Natural killer cell treated with Interleukin-12 subunit alpha and Interleukin-12 subunit beta and Interleukin-15 and Interleukin-18, amount 100 ng/mL, for 72 hours (primary cell): ENCODE results near the gene KDM8. TPM values are rescaled to one million over a fixed set of nuclear protein-coding genes. Genes with fewer than 3 reads are reported as not detected.

Source experiments
- ATAC-seq, 2 donors: fragments of 150-1000 bp; cut with Tn5 transposase in 1 of 2; sonication (Bioruptor Pico), chemical (Tn5 transposase) in 1 of 2; 2 replicates each; pipeline ENCODE4 v1.10.0; 2021
- DNase-seq: peaks from one replicate; pipeline ENCODE4 v3.0.0; 2022; ENCODE audit warnings: low spot score
- H3K27ac Mint-ChIP-seq, 2 donors: 1 replicate in 1 of 2; 2 replicates in 1 of 2; pipeline ENCODE4 v1.8.0; 2022; ENCODE audit warnings: mixed read lengths in 2 of 2, mild to moderate bottlenecking in 1 of 2, moderate library complexity in 1 of 2
- H3K27me3 Mint-ChIP-seq, 2 donors: 1 replicate in 1 of 2; 2 replicates in 1 of 2; pipeline ENCODE4 v1.8.0; 2022; ENCODE audit warnings: mixed read lengths in 2 of 2
- H3K36me3 Mint-ChIP-seq: one replicate; pipeline ENCODE4 v1.8.0; 2022; ENCODE audit warnings: mixed read lengths
- H3K4me1 Mint-ChIP-seq, 2 donors: 1 replicate in 1 of 2; 2 replicates in 1 of 2; pipeline ENCODE4 v1.8.0; 2022; ENCODE audit warnings: low read depth in 2 of 2, mixed read lengths in 2 of 2, mild to moderate bottlenecking in 1 of 2
- H3K4me3 Mint-ChIP-seq: one replicate; pipeline ENCODE4 v1.8.0; 2022; ENCODE audit warnings: mixed read lengths
- H3K9me3 Mint-ChIP-seq: 2 replicates; pipeline ENCODE4 v1.8.0; 2022; ENCODE audit warnings: mixed read lengths
- total RNA-seq, 2 donors: library from RNA; stranded (reverse); gene quantifications; one replicate each; pipeline ENCODE4 v1.2.3, GENCODE V29; 2022

The KDM8 gene
- 10 to 100 TPM in 1 of 2 donors, 1 to 10 TPM in 1; 7.3 to 12.0 TPM for total RNA-seq

DNA sequence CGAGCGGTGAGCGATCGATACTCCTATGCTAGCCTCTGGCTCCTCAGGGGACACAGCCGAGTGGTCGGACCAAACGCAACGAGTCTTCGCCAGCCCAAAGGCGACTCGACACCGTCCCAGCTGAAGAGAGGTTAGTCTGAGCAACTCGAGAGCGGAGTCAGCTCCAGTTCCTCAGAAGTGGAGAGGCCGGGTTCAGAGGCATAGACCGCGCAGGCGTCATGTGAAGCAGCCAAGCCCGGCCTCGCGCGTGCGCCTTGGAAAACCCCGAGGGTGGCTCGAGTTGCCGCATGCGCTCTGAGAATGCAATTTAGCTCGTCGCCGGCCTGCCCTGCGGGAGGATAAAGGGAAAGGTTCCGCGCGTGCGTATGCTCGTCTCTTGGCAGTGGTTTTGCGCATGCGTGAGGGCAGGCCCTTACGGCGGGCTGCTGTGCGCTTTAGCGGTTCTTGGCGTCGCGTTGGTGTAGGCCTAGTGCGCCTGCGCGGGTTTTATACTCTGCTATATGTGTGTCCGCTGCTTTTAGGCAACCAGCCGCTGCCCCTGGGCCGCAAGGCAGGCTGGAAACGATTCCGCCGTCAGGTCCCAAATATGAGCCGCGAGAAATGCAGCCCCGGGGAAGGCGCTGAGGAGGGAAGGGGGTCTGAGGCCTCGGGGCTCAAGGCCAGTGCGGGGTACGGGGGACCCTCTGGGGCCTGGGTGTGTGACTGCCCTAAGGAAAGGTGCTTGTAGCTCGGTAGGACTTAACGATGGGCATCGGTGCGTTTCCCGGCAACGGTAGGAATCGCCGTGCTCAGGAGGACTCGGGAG lies at the start of gene KDM8:
Gene KDM8, plus strand, starts transcription at position 20 of the 805 bp plus-strand sequence. CDS start 6,598 bp downstream, outside the sequence.
- ATAC-seq, result peak; percentile 93 to 94
- Mint-ChIP-seq H3K36me3 (no peaks in the 10 kb centered on the region), H3K4me1 (peaks cover 39 to 49% of the 10 kb centered on the region in 2 donors), H3K27ac (peak within 1 kb of the TSS; percentile 95 to 96), H3K9me3 (peaks cover 3% of the 10 kb centered on the region), H3K4me3 (peak within 1 kb of the TSS; percentile 90), H3K27me3 (no peaks in the 10 kb centered on the region)
- peak; percentile 100 for DNase-seq

GRCh38 chr16:27154705-27155521 lies 48.4 kb upstream of the KDM8 start:
- Mint-ChIP-seq H3K27ac (no peak overlapping the region), H3K36me3 (no peaks in the 10 kb centered on the region), H3K4me1 (peaks cover 7 to 8% of the 10 kb centered on the region in 2 donors), H3K27me3 (no peaks in the 10 kb centered on the region), H3K4me3 (no peak overlapping the region), H3K9me3 (no peaks in the 10 kb centered on the region)
- ATAC-seq (peak; percentile 68 to 78), DNase-seq (peak; percentile 67)

GRCh38 chr16:27156579-27156978 lies 46.7 kb upstream of the KDM8 start:
- no peaks in the 10 kb centered on the region for H3K9me3 Mint-ChIP-seq
- no peak for ATAC-seq
- H3K27ac Mint-ChIP-seq, result no peak overlapping the region
- no peak overlapping the region for H3K4me3 Mint-ChIP-seq
- DNase-seq, result no peak
- no peaks in the 10 kb centered on the region for H3K36me3 Mint-ChIP-seq
- H3K4me1 Mint-ChIP-seq, result peaks cover 7 to 8% of the 10 kb centered on the region in 2 donors
- H3K27me3 Mint-ChIP-seq, result no peaks in the 10 kb centered on the region

DNA sequence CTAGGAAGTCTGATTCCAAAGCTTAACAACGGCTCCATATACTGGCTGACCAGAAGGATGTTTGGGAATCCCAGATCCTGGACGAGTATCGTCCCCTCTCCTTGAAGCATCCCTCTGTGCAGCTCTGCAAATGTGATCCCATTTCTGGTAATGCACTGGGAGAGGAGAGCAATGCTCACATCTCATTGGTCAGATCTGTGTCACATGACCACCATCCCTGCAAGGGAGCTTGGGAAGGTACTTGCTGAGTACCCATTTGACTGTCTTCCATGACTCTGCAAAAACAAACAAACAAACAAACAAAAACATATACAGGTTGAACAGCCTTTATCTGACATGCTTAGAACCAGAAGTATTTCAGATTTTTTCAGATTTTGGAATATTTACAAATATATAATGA lies 41.9 kb upstream of the KDM8 start:
- Mint-ChIP-seq H3K9me3 (no peaks in the 10 kb centered on the region), H3K4me1 (no peaks in the 10 kb centered on the region), H3K27ac (no peak overlapping the region), H3K27me3 (no peaks in the 10 kb centered on the region), H3K36me3 (no peaks in the 10 kb centered on the region), H3K4me3 (no peak overlapping the region)
- DNase-seq (no peak), ATAC-seq (no peak)

- Mint-ChIP-seq H3K4me1 (peaks cover 8% of the 10 kb centered on the region in 2 donors), H3K4me3 (no peak overlapping the region), H3K36me3 (no peaks in the 10 kb centered on the region), H3K9me3 (no peaks in the 10 kb centered on the region), H3K27me3 (no peaks in the 10 kb centered on the region), H3K27ac (no peak overlapping the region)
- DNase-seq (no peak), ATAC-seq (no peak)
These were observed 39.0 kb upstream of the KDM8 start for GRCh38 chr16:27164352-27164751.

GRCh38 chr16:27165576-27165975 lies 37.8 kb upstream of the KDM8 start:
- peaks cover 17 to 20% of the 10 kb centered on the region in 2 donors for H3K4me1 Mint-ChIP-seq
- H3K36me3 Mint-ChIP-seq, result no peaks in the 10 kb centered on the region
- H3K4me3 Mint-ChIP-seq, result no peak overlapping the region
- H3K27ac Mint-ChIP-seq, result peak overlapping the region in 1 of 2 donors; percentile 4
- H3K27me3 Mint-ChIP-seq, result no peaks in the 10 kb centered on the region
- no peak for DNase-seq
- ATAC-seq, result no peak
- H3K9me3 Mint-ChIP-seq, result no peaks in the 10 kb centered on the region

GRCh38 chr16:27168790-27169189 lies 34.5 kb upstream of the KDM8 start:
- ATAC-seq (no peak), DNase-seq (no peak)
- Mint-ChIP-seq H3K9me3 (no peaks in the 10 kb centered on the region), H3K4me1 (peaks cover 26 to 33% of the 10 kb centered on the region in 2 donors), H3K27me3 (no peaks in the 10 kb centered on the region), H3K4me3 (no peak overlapping the region), H3K36me3 (peaks cover 4% of the 10 kb centered on the region), H3K27ac (no peak overlapping the region)

GRCh38 chr16:27169511-27170071 lies 33.7 kb upstream of the KDM8 start:
- Mint-ChIP-seq H3K27me3 (no peaks in the 10 kb centered on the region), H3K36me3 (peaks cover 4% of the 10 kb centered on the region), H3K4me3 (peak overlapping the region; percentile 33), H3K4me1 (peaks cover 29 to 38% of the 10 kb centered on the region in 2 donors), H3K27ac (peak overlapping the region in 1 of 2 donors; percentile 2), H3K9me3 (no peaks in the 10 kb centered on the region)
- peak; percentile 77 to 85 for ATAC-seq
- no peak for DNase-seq

GRCh38 chr16:27171584-27171983 lies 31.7 kb upstream of the KDM8 start:
- H3K4me3 Mint-ChIP-seq, result no peak overlapping the region
- no peak for DNase-seq
- H3K27me3 Mint-ChIP-seq, result no peaks in the 10 kb centered on the region
- peaks cover 4% of the 10 kb centered on the region for H3K36me3 Mint-ChIP-seq
- ATAC-seq, result no peak
- H3K27ac Mint-ChIP-seq, result no peak overlapping the region
- no peaks in the 10 kb centered on the region for H3K9me3 Mint-ChIP-seq
- H3K4me1 Mint-ChIP-seq, result peaks cover 29 to 38% of the 10 kb centered on the region in 2 donors

- Mint-ChIP-seq H3K4me3 (no peak overlapping the region), H3K27me3 (no peaks in the 10 kb centered on the region), H3K36me3 (peaks cover 4% of the 10 kb centered on the region), H3K9me3 (no peaks in the 10 kb centered on the region), H3K27ac (peak overlapping the region in 1 of 2 donors; percentile 72), H3K4me1 (peaks cover 27 to 35% of the 10 kb centered on the region in 2 donors)
- peak; percentile 29 to 52 for ATAC-seq
- no peak for DNase-seq
These were observed 29.3 kb upstream of the KDM8 start for GRCh38 chr16:27174007-27174406.

DNA sequence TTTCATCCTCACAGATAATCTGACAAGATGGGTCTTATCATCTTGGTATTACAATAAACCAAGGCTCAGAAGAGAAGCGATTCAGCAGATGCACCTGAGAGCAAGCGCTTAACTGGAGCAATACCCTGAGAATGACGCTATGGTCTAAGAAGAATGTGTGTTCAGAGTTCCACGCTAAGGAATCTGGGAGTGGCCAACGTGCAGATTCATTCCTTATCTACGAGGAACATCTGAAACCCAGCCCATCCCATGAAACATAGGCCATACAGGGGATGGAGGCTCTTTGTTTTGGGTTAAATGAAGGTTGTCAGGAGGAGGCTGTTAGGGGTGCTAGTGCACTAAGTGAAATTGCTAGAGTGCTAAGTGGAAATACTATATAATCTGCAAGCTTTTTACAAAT lies 28.5 kb upstream of the KDM8 start:
- H3K36me3 Mint-ChIP-seq, result peaks cover 4% of the 10 kb centered on the region
- ATAC-seq, result no peak
- peaks cover 26 to 38% of the 10 kb centered on the region in 2 donors for H3K4me1 Mint-ChIP-seq
- no peaks in the 10 kb centered on the region for H3K9me3 Mint-ChIP-seq
- DNase-seq, result no peak
- H3K4me3 Mint-ChIP-seq, result no peak overlapping the region
- no peak overlapping the region for H3K27ac Mint-ChIP-seq
- no peaks in the 10 kb centered on the region for H3K27me3 Mint-ChIP-seq

- no peak overlapping the region for H3K4me3 Mint-ChIP-seq
- ATAC-seq, result no peak
- no peak overlapping the region for H3K27ac Mint-ChIP-seq
- H3K9me3 Mint-ChIP-seq, result no peaks in the 10 kb centered on the region
- no peaks in the 10 kb centered on the region for H3K27me3 Mint-ChIP-seq
- peaks cover 4% of the 10 kb centered on the region for H3K36me3 Mint-ChIP-seq
- no peak for DNase-seq
- peaks cover 22 to 31% of the 10 kb centered on the region in 2 donors for H3K4me1 Mint-ChIP-seq
These were observed 27.4 kb upstream of the KDM8 start for GRCh38 chr16:27175888-27176287.

GRCh38 chr16:27177031-27177774 lies 26.1 kb upstream of the KDM8 start:
- Mint-ChIP-seq H3K4me1 (peaks cover 16 to 23% of the 10 kb centered on the region in 2 donors), H3K9me3 (no peaks in the 10 kb centered on the region), H3K27ac (peak overlapping the region in 1 of 2 donors; percentile 73), H3K4me3 (no peak overlapping the region), H3K27me3 (no peaks in the 10 kb centered on the region), H3K36me3 (no peaks in the 10 kb centered on the region)
- ATAC-seq (no peak), DNase-seq (no peak)
